PC-3 (cell line): Measurements from ENCODE around the gene MAD1L1. TPM values are rescaled to one million over a fixed set of nuclear protein-coding genes. Genes with fewer than 3 reads are reported as not detected.

Experiments used
- ATAC-seq: fragments of 200-7000 bp; cut with Tn5 transposase; 2 replicates; pipeline ENCODE4 v1.9.1; 2020; ENCODE audit warnings: mild to moderate bottlenecking, moderate library complexity
- BruUV-seq: library from RNA; stranded (reverse); fragments of 400-500 nt; replicated peaks from 2 replicates; lab custom pipeline; 2021; lab: Mats Ljungman, UMichigan
- CTCF ChIA-PET: fragments of 300-600 bp; sonication (Branson Sonifier 250); formaldehyde crosslinking; loops from one replicate; lab custom pipeline; 2022; ENCODE audit warnings: antibody characterized with exemption; lab: Charles Lee
- POLR2A ChIA-PET: fragments of 300-600 bp; sonication (Branson Sonifier 250); formaldehyde crosslinking; loops from one replicate; lab custom pipeline; 2022; ENCODE audit warnings: antibody characterized with exemption; ENCODE audit not compliant: unreplicated experiment; lab: Charles Lee
- DNase-seq: peaks from one replicate; pipeline ENCODE4 v3.0.0-alpha.2; 2015
- H2AFZ ChIP-seq: fragments of 300-600 bp; sonication (generic); 2 replicates; pipeline ENCODE4 v1.6.0; 2016; ENCODE audit warnings: antibody characterized with exemption, low read length
- H3F3A ChIP-seq: fragments of 300-600 bp; sonication (generic); one replicate; pipeline ENCODE4 v1.6.0; 2017; ENCODE audit warnings: antibody characterized with exemption, low read length, control low read depth, mild to moderate bottlenecking; ENCODE audit not compliant: unreplicated experiment
- H3K27ac ChIP-seq: fragments of 300-600 bp; sonication (generic); 2 replicates; pipeline ENCODE4 v1.5.1; 2016; ENCODE audit warnings: mild to moderate bottlenecking, low read length
- H3K27me3 ChIP-seq: fragments of 300-600 bp; sonication (generic); 2 replicates; pipeline ENCODE4 v1.6.1; 2016; ENCODE audit warnings: low read length, mixed read lengths
- H3K36me3 ChIP-seq: fragments of 300-600 bp; sonication (generic); 2 replicates; pipeline ENCODE4 v1.6.1; 2016; ENCODE audit warnings: low read depth, mixed run types, low read length, mixed read lengths
- H3K4me1 ChIP-seq: fragments of 300-600 bp; sonication (generic); 2 replicates; pipeline ENCODE4 v1.5.1; 2016; ENCODE audit warnings: low read length; ENCODE audit not compliant: insufficient read depth
- H3K4me2 ChIP-seq: fragments of 300-600 bp; sonication (generic); 2 replicates; pipeline ENCODE4 v1.6.0; 2016; ENCODE audit warnings: low read length
- H3K4me3 ChIP-seq: fragments of 300-600 bp; sonication (generic); 2 replicates; pipeline ENCODE4 v1.5.1; 2016; ENCODE audit warnings: mild to moderate bottlenecking, low read length, mixed read lengths
- H3K79me2 ChIP-seq: fragments of 300-600 bp; sonication (generic); 2 replicates; pipeline ENCODE4 v1.6.1; 2017; ENCODE audit warnings: low read length, mixed read lengths
- H3K9ac ChIP-seq: fragments of 300-600 bp; sonication (generic); 2 replicates; pipeline ENCODE4 v1.6.0; 2016; ENCODE audit warnings: mild to moderate bottlenecking, low read length
- H3K9me2 ChIP-seq: fragments of 300-600 bp; sonication (generic); replicated peaks from 2 replicates; pipeline ENCODE4 v1.6.1; 2016; ENCODE audit warnings: mixed run types, low read length, mixed read lengths
- H3K9me3 ChIP-seq: fragments of 300-600 bp; sonication (generic); 2 replicates; pipeline ENCODE4 v1.6.1; 2016; ENCODE audit warnings: low read length, mixed read lengths
- H4K20me1 ChIP-seq: fragments of 300-600 bp; sonication (generic); 2 replicates; pipeline ENCODE4 v1.6.1; 2016; ENCODE audit warnings: low read length, mixed read lengths
- CTCF ChIP-seq: fragments of 300-600 bp; sonication (generic); conservative IDR thresholded peaks from 2 replicates; pipeline ENCODE4 v1.5.1; 2017; ENCODE audit warnings: antibody characterized with exemption, low read depth, mild to moderate bottlenecking, low read length
- EZH2 ChIP-seq: fragments of 300-600 bp; sonication (generic); IDR thresholded peaks from one replicate; pipeline ENCODE4 v1.6.1; 2017; ENCODE audit warnings: antibody characterized with exemption, mild to moderate bottlenecking, low read length; ENCODE audit not compliant: unreplicated experiment
- EZH2phosphoT487 ChIP-seq: fragments of 300-600 bp; sonication (generic); IDR thresholded peaks from 2 replicates; pipeline ENCODE4 v1.6.1; 2018; ENCODE audit warnings: mild to moderate bottlenecking, antibody characterized with exemption, low read length, borderline replicate concordance
- intact Hi-C: fragments of 100-400 bp; cut with micrococcal nuclease; formaldehyde crosslinking; loops from 2 replicates; pipeline ENCODE4 v1.9.0; 2023
- total RNA-seq: library from RNA; depleted of rRNA; stranded (reverse); fragments of >200 nt; gene quantifications from 2 replicates; pipeline ENCODE4 v1.2.3, GENCODE V29; 2014

The MAD1L1 gene
- total RNA-seq, 1 experiment from 2014 or later = 88.4 TPM

DNA sequence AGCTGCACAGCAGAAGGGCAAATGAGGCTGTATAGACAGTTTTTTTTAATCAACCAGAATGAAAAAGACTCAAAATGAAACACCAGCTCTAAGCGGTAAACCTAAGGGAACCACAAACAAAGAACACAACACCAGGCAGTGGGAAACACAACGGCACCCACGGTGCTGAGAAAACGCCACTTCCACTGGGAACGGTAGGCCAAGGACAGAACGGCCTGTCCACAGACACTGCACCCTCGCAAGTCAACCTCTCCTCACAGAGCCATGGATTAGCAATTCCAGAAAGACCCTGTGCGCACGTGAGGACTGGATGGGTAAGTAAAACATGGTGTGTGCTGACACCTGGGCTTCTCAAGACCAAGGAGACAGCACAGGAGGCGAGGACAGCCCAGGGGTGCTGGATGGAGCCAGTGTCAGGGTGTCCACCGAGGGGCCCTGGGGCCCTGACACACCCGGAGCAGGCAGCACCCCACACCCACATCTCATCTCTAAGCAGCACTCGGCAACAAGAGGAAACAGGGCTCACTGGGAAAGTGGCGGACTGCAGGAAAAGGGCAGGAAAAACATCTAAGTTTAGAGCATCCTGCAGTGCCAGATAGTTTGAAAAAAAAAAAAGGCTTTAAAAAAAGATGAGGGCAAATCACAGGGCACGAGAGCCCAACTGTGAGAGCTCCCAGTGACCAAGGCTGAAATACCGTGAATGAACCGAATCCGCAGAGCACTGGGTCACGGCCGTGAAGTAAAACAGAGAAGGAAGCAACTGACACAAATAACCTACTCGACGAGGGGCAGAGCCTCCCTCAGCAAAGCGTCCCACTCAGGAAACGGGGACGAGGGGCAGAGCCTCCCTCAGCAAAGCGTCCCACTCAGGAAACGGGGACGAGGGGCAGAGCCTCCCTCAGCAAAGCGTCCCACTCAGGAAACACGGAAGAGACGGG lies 120.2 kb downstream of the MAD1L1 start:
- BruUV-seq = no TSS peak
- Histone ChIP-seq H3K9me3 (no peaks in the 10 kb centered on the region), H3K4me3 (no peak overlapping the region), H4K20me1 (no peaks in the 10 kb centered on the region), H3K9ac (no peak overlapping the region), H3K9me2 (no peaks in the 10 kb centered on the region), H3K4me2 (no peak overlapping the region), H3K27me3 (no peaks in the 10 kb centered on the region), H2AFZ (no peak overlapping the region), H3K79me2 (peaks cover 9% of the 10 kb centered on the region), H3K27ac (no peak overlapping the region), H3K4me1 (peaks cover 52% of the 10 kb centered on the region), H3F3A (no peaks in the 10 kb centered on the region), H3K36me3 (no peaks in the 10 kb centered on the region)
- intact Hi-C loops = no loop called here
- ChIA-PET CTCF (no interaction called here), POLR2A (no interaction called here)
- TF ChIP-seq EZH2phosphoT487 (no peak), CTCF (no peak), EZH2 (no peak)
- no peak for ATAC-seq
- DNase-seq = no peak

DNA sequence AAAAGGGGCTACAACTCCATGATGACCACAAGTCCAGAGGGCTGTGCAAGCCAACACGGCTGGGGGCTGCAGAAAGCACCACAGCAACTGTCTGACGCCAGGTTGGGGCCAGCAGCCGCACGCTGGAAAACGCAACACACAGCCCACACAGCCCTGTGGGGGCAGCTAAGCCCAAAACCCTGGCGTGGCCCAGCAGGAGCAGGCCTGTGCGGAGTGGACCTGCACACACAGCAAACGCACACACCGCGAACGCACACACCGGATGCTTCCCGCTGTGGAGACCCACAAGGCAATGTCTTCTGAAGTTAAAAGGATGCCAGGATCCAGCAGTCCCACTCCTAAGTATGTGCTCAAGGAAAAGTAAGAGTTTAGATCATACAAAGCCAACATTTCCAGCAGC lies 121.2 kb downstream of the MAD1L1 start:
- H3F3A ChIP-seq = no peaks in the 10 kb centered on the region
- intact Hi-C loops = no loop called here
- H3K4me3 ChIP-seq = no peak overlapping the region
- no peaks in the 10 kb centered on the region for H3K9me3 ChIP-seq
- H3K36me3 ChIP-seq = no peaks in the 10 kb centered on the region
- no peaks in the 10 kb centered on the region for H3K9me2 ChIP-seq
- TF ChIP-seq CTCF (no peak), EZH2 (no peak), EZH2phosphoT487 (no peak)
- H3K4me2 ChIP-seq = no peak overlapping the region
- H3K27me3 ChIP-seq = no peaks in the 10 kb centered on the region
- H3K4me1 ChIP-seq = peaks cover 43% of the 10 kb centered on the region
- peaks cover 9% of the 10 kb centered on the region for H3K79me2 ChIP-seq
- POLR2A ChIA-PET = no interaction called here
- DNase-seq (no peak), ATAC-seq (no peak)
- no peak overlapping the region for H3K27ac ChIP-seq
- H4K20me1 ChIP-seq = no peaks in the 10 kb centered on the region
- no TSS peak for BruUV-seq
- no peak overlapping the region for H2AFZ ChIP-seq
- CTCF ChIA-PET = no interaction called here
- no peak overlapping the region for H3K9ac ChIP-seq
